ENCODE results near the gene OXA1L.
"Not testable (repeated sequence)": the region's sequence is repeated elsewhere in the genome, so short reads cannot be mapped to it uniquely, and the experiment has no call there.

The OXA1L gene

GRCh38 chr14:22802860-22803686 lies 36.6 kb downstream of the OXA1L start:
- DNase-seq = no peak

DNA sequence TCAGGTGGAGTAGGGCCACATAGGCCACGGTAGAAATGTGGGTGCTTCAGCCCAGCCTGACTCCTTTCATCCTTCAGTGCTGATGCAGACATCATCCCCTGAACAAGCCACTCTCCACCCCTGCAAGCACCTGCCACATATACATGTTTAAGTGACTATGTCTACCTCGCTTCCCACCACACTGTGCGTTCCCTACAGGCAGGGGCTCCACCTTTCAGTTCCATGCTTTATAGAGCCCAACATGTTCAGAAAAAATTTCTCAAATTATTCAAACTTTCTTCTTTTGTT lies 37.1 kb downstream of the OXA1L start:
- DNase-seq = no peak

DNA sequence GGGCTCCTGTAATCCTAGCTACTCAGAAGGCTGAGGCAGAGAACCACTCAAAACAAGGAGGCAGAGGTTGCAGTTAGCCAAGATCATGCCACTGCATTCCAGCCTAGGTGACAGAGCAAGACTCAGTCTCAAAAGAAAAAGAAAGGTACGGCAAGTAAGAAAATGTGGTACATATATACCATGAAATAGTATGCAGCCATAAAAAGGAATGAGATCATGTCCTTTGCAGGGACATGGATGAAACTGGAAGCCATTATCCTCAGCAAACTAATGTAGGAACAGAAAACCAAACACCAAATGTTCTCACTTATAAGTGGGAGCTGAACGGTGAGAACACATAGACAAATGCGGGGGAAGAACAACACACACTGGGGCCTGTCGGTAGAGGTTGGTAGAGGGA lies 38.7 kb downstream of the OXA1L start:
- not testable (repeated sequence) for DNase-seq

DNA sequence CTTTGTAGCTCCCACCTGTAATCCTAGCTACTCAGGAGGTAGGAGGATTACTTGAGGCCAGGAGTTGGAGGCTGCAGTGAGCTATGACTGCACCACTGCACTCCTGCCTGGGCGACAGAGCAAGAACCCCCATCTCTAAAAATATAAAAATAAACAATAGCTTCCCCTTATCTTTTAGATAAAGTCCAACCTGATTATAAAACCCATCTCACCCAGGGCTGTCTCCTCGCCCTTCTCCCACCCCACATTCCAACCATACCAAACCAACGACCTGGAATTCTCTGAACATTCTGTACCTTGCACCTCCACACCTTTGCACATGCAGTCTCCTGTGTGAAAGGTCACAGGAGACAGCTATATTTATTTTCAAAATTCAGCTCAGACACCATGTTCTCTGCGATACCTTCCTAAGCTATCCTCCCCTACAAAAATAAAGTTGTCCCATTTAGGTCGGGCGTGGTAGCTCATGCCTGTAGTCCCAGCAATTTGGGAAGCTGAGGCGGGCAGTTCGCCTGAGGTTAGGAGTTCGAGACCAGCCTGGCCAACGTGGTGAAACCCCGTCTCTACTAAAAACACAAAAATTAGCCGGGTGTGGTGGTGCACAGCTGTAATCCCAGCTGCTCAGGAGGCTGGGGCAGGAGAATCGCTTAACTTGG lies 41.1 kb downstream of the OXA1L start:
- DNase-seq = no peak

DNA sequence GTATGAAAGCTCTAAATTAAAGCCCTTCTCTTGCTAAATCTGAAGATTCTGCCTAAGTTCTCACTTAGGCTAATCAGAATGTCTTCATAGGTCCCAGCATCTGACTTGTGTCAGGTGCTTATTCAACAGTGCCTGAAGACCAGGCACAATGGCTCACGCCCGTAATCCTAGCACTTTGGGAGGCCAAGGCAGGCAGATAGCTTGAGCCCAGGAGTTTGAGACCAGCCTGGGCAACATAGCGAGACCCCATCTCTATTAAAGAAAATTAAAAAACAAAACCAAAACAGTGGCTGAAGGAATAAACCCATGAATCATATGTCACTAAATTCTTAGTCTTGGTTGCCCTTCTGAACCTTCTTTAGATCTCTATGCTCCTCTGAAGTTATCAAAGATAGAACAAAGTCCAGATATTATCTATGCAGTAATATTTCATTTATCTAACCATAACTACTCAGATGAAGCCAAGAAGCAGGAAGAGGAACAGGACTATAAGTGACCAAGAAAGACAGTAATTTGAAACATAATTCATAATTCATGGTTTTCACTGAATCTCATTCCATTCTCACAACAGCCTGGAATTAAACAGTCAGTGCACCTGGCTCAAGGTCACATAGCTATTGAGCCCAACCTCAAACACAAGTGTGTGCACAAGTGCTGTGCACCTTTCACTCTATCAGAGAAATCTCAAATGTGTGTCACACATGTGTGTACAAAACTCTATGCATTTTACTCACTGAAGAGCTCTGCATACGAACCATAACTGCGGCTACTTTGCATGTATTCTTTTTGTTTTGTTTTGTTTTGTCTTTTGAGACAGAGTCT lies 42.1 kb downstream of the OXA1L start:
- DNase-seq = no peak

DNA sequence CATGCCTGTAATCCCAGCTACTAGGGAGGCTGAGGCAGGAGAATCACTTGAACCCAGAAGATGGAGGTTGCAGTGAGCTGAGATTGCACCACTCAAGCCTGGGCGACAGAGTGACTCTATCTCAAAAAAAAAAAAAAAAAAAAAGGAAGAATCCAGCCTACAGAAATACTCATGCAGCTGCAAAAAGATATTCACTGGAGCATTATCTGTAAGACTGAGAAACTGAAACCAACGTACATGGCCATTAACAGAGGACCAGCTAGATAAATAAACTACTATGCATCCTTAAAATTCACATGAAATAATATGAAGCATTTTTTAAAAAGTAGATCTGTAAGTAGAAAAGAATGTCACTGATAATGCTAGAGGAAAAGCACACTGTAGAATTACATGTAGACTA lies 45.2 kb downstream of the OXA1L start:
- DNase-seq = no peak

- no peak for DNase-seq
Observed at GRCh38 chr14:22812744-22813143, 46.3 kb downstream of the OXA1L start.

GRCh38 chr14:22813145-22813544 lies 46.7 kb downstream of the OXA1L start:
- DNase-seq = no peak

DNA sequence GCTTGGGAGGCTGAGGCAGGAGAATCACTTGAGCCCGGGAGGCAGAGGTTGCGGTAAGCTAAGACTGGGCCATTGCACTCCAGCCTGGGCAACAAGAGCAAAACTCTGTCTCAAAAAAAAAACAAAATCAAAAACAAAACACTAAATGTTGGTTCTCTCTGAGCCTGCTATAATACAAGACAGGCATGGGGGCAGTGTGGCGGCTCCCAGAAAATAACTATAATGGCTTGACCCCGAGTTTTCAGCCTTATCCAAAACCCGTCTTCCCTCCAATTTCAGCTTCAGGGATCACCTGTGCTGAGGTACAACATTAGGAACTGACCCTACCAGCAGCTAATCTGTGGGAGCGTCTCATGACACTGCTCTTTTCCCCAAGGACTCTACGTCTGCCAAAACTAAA lies 47.9 kb downstream of the OXA1L start:
- no peak for DNase-seq

DNA sequence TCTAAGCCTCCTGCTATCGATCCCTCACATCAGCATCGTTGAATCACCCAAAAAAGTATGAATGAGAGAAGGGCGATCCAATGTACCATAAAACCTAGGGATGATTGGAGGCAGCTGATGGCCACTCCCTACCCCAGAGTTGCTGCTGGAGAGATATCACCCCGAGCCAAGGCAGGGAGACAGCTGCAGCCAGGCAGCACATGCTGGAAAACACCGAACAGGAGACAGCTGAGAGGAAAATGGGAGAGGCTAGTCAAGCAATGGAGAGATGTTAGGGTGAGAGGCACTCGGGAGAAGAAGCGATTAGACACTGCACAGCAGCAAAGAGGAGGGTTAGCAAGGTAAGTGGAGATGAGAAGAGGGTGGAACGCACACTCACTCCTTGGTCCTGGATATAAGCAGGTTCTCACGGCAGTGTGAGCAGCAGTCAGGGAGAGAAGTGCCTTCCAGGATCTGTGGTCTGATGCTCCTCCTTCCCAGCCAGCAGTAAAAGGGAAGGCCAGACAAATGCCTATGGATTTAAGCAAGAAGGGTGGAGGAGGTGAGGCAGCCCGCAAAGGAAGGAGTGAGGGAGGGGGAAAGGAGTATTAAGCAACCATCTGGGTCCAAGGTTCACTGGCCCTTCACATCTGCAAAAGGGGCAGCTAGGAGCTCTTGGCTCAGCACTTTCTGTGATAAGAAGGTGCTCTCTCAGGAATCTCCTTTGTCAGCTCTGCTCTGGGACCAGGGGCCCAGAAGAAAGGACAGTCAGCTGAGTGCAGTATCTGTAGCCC lies 48.6 kb downstream of the OXA1L start, which contains the start of gene SLC7A7:
Gene SLC7A7 (minus strand): TSS at position 495 of the 773 bp plus-strand sequence. CDS start 2,037 bp downstream, outside the sequence.
- DNase-seq = no peak

GRCh38 chr14:22819151-22819988 lies 52.9 kb downstream of the OXA1L start:
- no peak for DNase-seq

DNA sequence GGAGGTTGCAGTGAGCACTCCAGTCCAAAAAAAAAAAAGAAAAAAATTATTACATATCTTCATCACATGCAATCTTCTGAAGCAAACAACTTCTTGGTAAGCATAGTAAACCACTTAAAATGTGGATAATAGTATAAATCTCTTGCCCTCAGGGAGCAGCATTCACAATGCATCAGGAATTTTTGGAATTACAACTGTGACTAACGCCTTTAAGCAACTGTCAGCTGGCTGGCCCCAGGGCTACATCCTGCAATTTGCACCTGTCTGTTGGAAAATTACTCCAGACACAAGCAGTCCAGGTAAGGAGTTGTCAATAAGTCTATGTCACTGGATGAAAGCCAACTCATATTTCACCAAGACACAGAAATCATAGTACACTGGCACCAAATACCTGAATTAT lies 54.2 kb downstream of the OXA1L start:
- DNase-seq = no peak

GRCh38 chr14:22821193-22822015 lies 54.9 kb downstream of the OXA1L start:
- no peak for DNase-seq

GRCh38 chr14:22822016-22822570 lies 55.6 kb downstream of the OXA1L start:
- DNase-seq = no peak

All from Kasumi-1 (cell line).